HCT116 (cell line): ENCODE results near the gene COL1A1. TPM values are rescaled to one million over a fixed set of nuclear protein-coding genes. Genes with fewer than 3 reads are reported as not detected.

Experiments
- ATAC-seq: fragments of 200-7000 bp; cut with Tn5 transposase; 2 replicates; pipeline ENCODE4 v1.9.1; 2020; ENCODE audit warnings: mild to moderate bottlenecking, moderate library complexity
- BruUV-seq: library from RNA; stranded (reverse); fragments of 400-500 nt; replicated peaks from 2 replicates; lab custom pipeline; 2021; lab: Mats Ljungman, UMichigan
- CTCF ChIA-PET: fragments of 300-600 bp; sonication (Branson Sonifier 250); formaldehyde crosslinking; loops from one replicate; lab custom pipeline; 2021; ENCODE audit warnings: antibody characterized with exemption; lab: Charles Lee
- POLR2A ChIA-PET: fragments of 300-600, 350-600 bp; sonication (Branson Sonifier 250); formaldehyde crosslinking; loops from one replicate; lab custom pipeline; 2021; ENCODE audit warnings: antibody characterized with exemption; lab: Charles Lee
- RAD21 ChIA-PET, 2 experiments: fragments of 300-600 bp; sonication (Branson Sonifier 250); formaldehyde crosslinking; loops; one replicate each; lab custom pipeline; 2023; ENCODE audit warnings: low total read pairs in 2 of 2; ENCODE audit not compliant: uncharacterized antibody in 2 of 2, unreplicated experiment in 2 of 2, low non-redundant PET in 1 of 2; lab: Charles Lee
- DNase-seq: peaks from one replicate; pipeline ENCODE4 v3.0.0-alpha.2; 2010; ENCODE audit warnings: low read depth, low spot score
- H2AFZ ChIP-seq: fragments of 200-600 bp; shearing (Covaris generic), sonication (generic); 2 replicates; pipeline ENCODE4 v1.6.1; 2017; ENCODE audit warnings: low read depth, mixed run types, mixed read lengths, antibody characterized with exemption, low read length; ENCODE audit not compliant: poor library complexity, severe bottlenecking
- H3K27ac ChIP-seq: 2 replicates; pipeline ENCODE4 v1.5.1; 2012; ENCODE audit warnings: low read depth, low read length
- H3K27me3 ChIP-seq: fragments of 200-600 bp; sonication (generic); 2 replicates; pipeline ENCODE4 v1.6.1; 2016; ENCODE audit warnings: mixed run types, low read length, mixed read lengths; ENCODE audit not compliant: insufficient read depth
- H3K36me3 ChIP-seq, 2 experiments: fragments of 200-500 bp in 1 of 2; fragments of 200-600 bp in 1 of 2; sonication (Bioruptor generic) in 1 of 2; sonication (generic) in 1 of 2; 2 replicates each; pipeline versions ENCODE4 v1.5.1 to v1.6.1; 2014 to 2016; ENCODE audit warnings: low read length in 2 of 2, inconsistent platforms in 1 of 2, mixed read lengths in 1 of 2, mixed run types in 1 of 2; ENCODE audit not compliant: insufficient read depth in 2 of 2, control insufficient read depth in 1 of 2
- H3K4me1 ChIP-seq, 2 experiments: fragments of 200-600 bp in 1 of 2; sonication (generic) in 1 of 2; 2 replicates each; pipeline versions ENCODE4 v1.5.1 to v1.6.1; 2012 to 2017; ENCODE audit warnings: low read length in 2 of 2, inconsistent platforms in 1 of 2, mild to moderate bottlenecking in 1 of 2, mixed read lengths in 1 of 2, mixed run types in 1 of 2, moderate library complexity in 1 of 2; ENCODE audit not compliant: insufficient read depth in 2 of 2, control insufficient read depth in 1 of 2
- H3K4me2 ChIP-seq: fragments of 200-600 bp; sonication (generic); 2 replicates; pipeline ENCODE4 v1.6.1; 2017; ENCODE audit warnings: mixed run types, low read length, mixed read lengths
- H3K4me3 ChIP-seq, 2 experiments: fragments of 200-600 bp in 1 of 2; sonication (generic) in 1 of 2; replicated peaks in 1 of 2; 2 replicates each; pipeline ENCODE4 v1.5.1; 2011 to 2016; ENCODE audit warnings: low read length in 2 of 2, control low read depth in 1 of 2, low read depth in 1 of 2, mild to moderate bottlenecking in 1 of 2, mixed read lengths in 1 of 2, mixed run types in 1 of 2
- H3K79me2 ChIP-seq: fragments of 200-600 bp; sonication (generic); 2 replicates; pipeline ENCODE4 v1.6.1; 2017; ENCODE audit warnings: mild to moderate bottlenecking, mixed run types, low read length, moderate library complexity, mixed read lengths; ENCODE audit not compliant: insufficient read depth
- H3K9ac ChIP-seq: fragments of 200-600 bp; sonication (generic); 2 replicates; pipeline ENCODE4 v1.6.1; 2016; ENCODE audit warnings: low read length, mixed read lengths
- H3K9me2 ChIP-seq: fragments of 200-600 bp; sonication (generic), shearing (Covaris generic); 2 replicates; pipeline ENCODE4 v1.6.1; 2017; ENCODE audit warnings: mixed run types, mild to moderate bottlenecking, moderate library complexity; ENCODE audit not compliant: insufficient read depth
- H3K9me3 ChIP-seq, 2 experiments: fragments of 200-500 bp in 1 of 2; fragments of 200-600 bp in 1 of 2; sonication (Bioruptor generic) in 1 of 2; sonication (generic) in 1 of 2; 2 replicates each; pipeline ENCODE4 v1.6.1; 2014 to 2017; ENCODE audit warnings: low read length in 2 of 2, mixed read lengths in 2 of 2, inconsistent platforms in 1 of 2, low read depth in 1 of 2, mild to moderate bottlenecking in 1 of 2, mixed run types in 1 of 2, moderate library complexity in 1 of 2; ENCODE audit not compliant: control insufficient read depth in 1 of 2, insufficient read depth in 1 of 2
- H4K20me1 ChIP-seq: fragments of 200-600 bp; sonication (generic), shearing (Covaris generic); 2 replicates; pipeline ENCODE4 v1.6.1; 2017; ENCODE audit warnings: mixed run types, mild to moderate bottlenecking, moderate library complexity; ENCODE audit not compliant: insufficient read depth
- ELF1 ChIP-seq: IDR thresholded peaks from 2 replicates; pipeline ENCODE4 v1.6.1; 2012; ENCODE audit warnings: low read depth, borderline replicate concordance
- RAD21 ChIP-seq: IDR thresholded peaks from 2 replicates; pipeline ENCODE4 v1.6.1; 2012; ENCODE audit warnings: low read depth, mild to moderate bottlenecking
- SIN3A ChIP-seq: IDR thresholded peaks from 2 replicates; pipeline ENCODE4 v1.6.1; 2012; ENCODE audit warnings: low read depth
- TCF7L2 ChIP-seq: IDR thresholded peaks from 2 replicates; pipeline ENCODE4 v1.7.0; 2011; ENCODE audit warnings: borderline replicate concordance, inconsistent platforms; ENCODE audit not compliant: insufficient read depth, insufficient read length; ENCODE audit errors: extremely low read depth
- YY1 ChIP-seq: IDR thresholded peaks from 2 replicates; pipeline ENCODE4 v1.6.1; 2011; ENCODE audit warnings: low read length, low read depth, moderate library complexity, mild to moderate bottlenecking; ENCODE audit not compliant: insufficient replicate concordance; ENCODE audit errors: extremely low read depth
- intact Hi-C: fragments of 100-400 bp; cut with micrococcal nuclease; formaldehyde crosslinking; loops from 2 replicates; pipeline ENCODE4 v1.10.0; 2022
- total RNA-seq: library from RNA; stranded (reverse); gene quantifications from one replicate; pipeline ENCODE4 v1.2.1, GENCODE V29; 2021; ENCODE audit not compliant: unreplicated experiment

Gene COL1A1
- total RNA-seq, 1 experiment from 2014 or later = 33.6 TPM

- no peaks in the 10 kb centered on the region for H3K9me2 ChIP-seq
- peaks cover 0 to 8% of the 10 kb centered on the region in 2 experiments; a peak in 2 of 4 replicates for H3K9me3 ChIP-seq
- no TSS peak for BruUV-seq
- no peaks in the 10 kb centered on the region for H3K36me3 ChIP-seq
- ATAC-seq = no peak
- H3K27me3 ChIP-seq = peaks cover 3% of the 10 kb centered on the region; the same call in 1 of the 2 replicates
- POLR2A ChIA-PET = no interaction called here
- no peak for DNase-seq
- no peak overlapping the region for H3K27ac ChIP-seq
- no peaks in the 10 kb centered on the region for H4K20me1 ChIP-seq
- no peaks in the 10 kb centered on the region for H3K4me1 ChIP-seq
- H3K4me2 ChIP-seq = no peak overlapping the region
- no peak overlapping the region for H3K9ac ChIP-seq
- no peak overlapping the region for H3K4me3 ChIP-seq
- H2AFZ ChIP-seq = no peak overlapping the region
- RAD21 ChIA-PET = no interaction called here
- CTCF ChIA-PET = no interaction called here
- intact Hi-C loops = no loop called here
- TF ChIP-seq RAD21 (no peak), ELF1 (no peak), TCF7L2 (no peak), YY1 (no peak)
- H3K79me2 ChIP-seq = no peaks in the 10 kb centered on the region
These were observed 39.4 kb upstream of the COL1A1 start for GRCh38 chr17:50240851-50241250.

GRCh38 chr17:50239937-50240336 is 38.5 kb upstream of the COL1A1 start:
- no peak for DNase-seq
- no TSS peak for BruUV-seq
- no peak for TF ChIP-seq SIN3A
- TF ChIP-seq, all 23 proteins: peak for 0
- Histone ChIP-seq H3K4me3 (no peak overlapping the region), H3K36me3 (no peaks in the 10 kb centered on the region), H3K9me3 (peaks cover 0 to 8% of the 10 kb centered on the region in 2 experiments; a peak in 2 of 4 replicates), H3K9ac (no peak overlapping the region), H3K79me2 (no peaks in the 10 kb centered on the region), H2AFZ (no peak overlapping the region), H3K9me2 (no peaks in the 10 kb centered on the region), H3K27me3 (peaks cover 3% of the 10 kb centered on the region; the same call in 1 of the 2 replicates), H3K27ac (no peak overlapping the region), H3K4me2 (no peak overlapping the region), H4K20me1 (no peaks in the 10 kb centered on the region), H3K4me1 (no peaks in the 10 kb centered on the region)
- ATAC-seq = no peak
- CTCF ChIA-PET = no interaction called here
- intact Hi-C loops = no loop called here
- POLR2A ChIA-PET = no interaction called here
- RAD21 ChIA-PET = no interaction called here
